ENCODE measurements around the gene SASH1. TPM values are rescaled to one million over a fixed set of nuclear protein-coding genes. Genes with fewer than 3 reads are reported as not detected.

Gene SASH1
- total RNA-seq, 1 experiment from 2014 or later: 6.6 TPM

GRCh38 chr6:148573922-148574321 is 231.3 kb downstream of the SASH1 start:
- TF ChIP-seq REST (IDR thresholded peaks at IDR 0.05; ENCODE audit: insufficient read depth in 1 of 2, low read depth in 2 of 2, low read length in 1 of 2) (no peak), CTCF (IDR thresholded peaks at IDR 0.05) (no peak), TCF7L2 (IDR thresholded peaks at IDR 0.05; ENCODE audit: low read depth, low read length) (no peak), SIN3A (IDR thresholded peaks at IDR 0.05; ENCODE audit: borderline replicate concordance, insufficient read depth, low read depth, low read length) (no peak), POLR2AphosphoS5 (IDR thresholded peaks at IDR 0.05; ENCODE audit: low read depth, low read length) (no peak)
- no peaks in the 10 kb centered on the region for H3K9me3 ChIP-seq (ENCODE audit: control insufficient read depth, insufficient read depth, low read depth, low read length)
- no peak for ATAC-seq
- DNase-seq (ENCODE audit: low read depth, low spot score): no peak
- no peaks in the 10 kb centered on the region for H3K36me3 ChIP-seq (ENCODE audit: control insufficient read depth, insufficient read depth, low read length)
- no peak overlapping the region for H3K27ac ChIP-seq (ENCODE audit: low read length)
- CTCF ChIA-PET: no interaction called here
- no peaks in the 10 kb centered on the region for H3K4me1 ChIP-seq (ENCODE audit: control insufficient read depth, insufficient read depth, low read length)
- intact Hi-C loops (cut with micrococcal nuclease; ENCODE audit: unreplicated experiment) (no loop called here), in situ Hi-C loops (cut with HindIII; ENCODE audit: low pct_unique_long_range_greater_than_20kb, low sequenced_read_pairs) (no loop called here)
- no TSS peak for BruUV-seq (replicated peaks)
- POLR2A ChIA-PET: no interaction called here
- no peak overlapping the region for H3K4me3 ChIP-seq (ENCODE audit: low read depth in 2 of 2, low read length in 2 of 2)
- peaks cover 4% of the 10 kb centered on the region; the same call in 1 of the 2 replicates for H3K27me3 ChIP-seq (ENCODE audit: control insufficient read depth, insufficient read depth, low read length)

GRCh38 chr6:148577687-148578488 is 235.2 kb downstream of the SASH1 start:
- ChIA-PET POLR2A (interaction anchor here (0.5 to 0.6 kb wide), 3 partner anchors 170 to 1187 kb away, joined by 3 to 8 read pairs (median 3); no protein-coding TSS in a partner anchor), CTCF (interaction anchor here (0.5 to 1.1 kb wide), 6 partner anchors 18 to 453 kb away, joined by 3 to 12 read pairs (median 4); no protein-coding TSS in a partner anchor)
- Histone ChIP-seq H3K27me3 (ENCODE audit: control insufficient read depth, insufficient read depth, low read length) (peaks cover 4% of the 10 kb centered on the region; the same call in 1 of the 2 replicates), H3K27ac (ENCODE audit: low read length) (no peak overlapping the region), H3K4me1 (ENCODE audit: control insufficient read depth, insufficient read depth, low read length) (no peaks in the 10 kb centered on the region), H3K4me3 (ENCODE audit: low read depth in 2 of 2, low read length in 2 of 2) (no peak overlapping the region), H3K9me3 (ENCODE audit: control insufficient read depth, insufficient read depth, low read depth, low read length) (no peaks in the 10 kb centered on the region), H3K36me3 (ENCODE audit: control insufficient read depth, insufficient read depth, low read length) (no peaks in the 10 kb centered on the region)
- DNase-seq (ENCODE audit: low read depth, low spot score) (peak; percentile 51), ATAC-seq (peak; percentile 100)
- BruUV-seq (replicated peaks): no TSS peak
- intact Hi-C loops (cut with micrococcal nuclease; ENCODE audit: unreplicated experiment): loop anchor here (1.0 kb wide), 1 partner anchor 370 kb away; no protein-coding TSS in a partner anchor
- in situ Hi-C loops (cut with HindIII; ENCODE audit: low pct_unique_long_range_greater_than_20kb, low sequenced_read_pairs): no loop called here
- TF ChIP-seq TCF7L2 (IDR thresholded peaks at IDR 0.05; ENCODE audit: low read depth, low read length) (no peak), SIN3A (IDR thresholded peaks at IDR 0.05; ENCODE audit: borderline replicate concordance, insufficient read depth, low read depth, low read length) (no peak), POLR2AphosphoS5 (IDR thresholded peaks at IDR 0.05; ENCODE audit: low read depth, low read length) (no peak), CTCF (IDR thresholded peaks at IDR 0.05) (peak; percentile 92), REST (IDR thresholded peaks at IDR 0.05; ENCODE audit: insufficient read depth in 1 of 2, low read depth in 2 of 2, low read length in 1 of 2) (no peak)
